Lower leg skin (tissue), 4 donors: ENCODE results near the gene GALNS. TPM values are rescaled to one million over a fixed set of nuclear protein-coding genes. Genes with fewer than 3 reads are reported as not detected.

ENCODE experiments used
- DNase-seq, 2 donors: peaks; one replicate each; pipeline ENCODE4 v3.0.0-alpha.2; 2019; ENCODE audit warnings: low spot score in 2 of 2
- H3K4me3 ChIP-seq: fragments of 200-600 bp; sonication (generic); 2 replicates; pipeline ENCODE4 v1.5.1; 2017; ENCODE audit warnings: mild to moderate bottlenecking, low read depth; ENCODE audit not compliant: poor library complexity, severe bottlenecking
- POLR2A ChIP-seq, 2 donors: fragments of 450-650 bp; IDR thresholded peaks; one replicate each; pipeline ENCODE4 v1.6.1; 2016 to 2017; ENCODE audit warnings: antibody characterized with exemption in 2 of 2, mild to moderate bottlenecking in 1 of 2, moderate library complexity in 1 of 2
- WGBS, 2 donors: methylation state at CpG; one replicate each; pipeline ENCODE4 v1.1.5; 2018; 5-methylcytosine and 5-hydroxymethylcytosine counted together
- intact Hi-C: fragments of 100-400 bp; cut with DNase I; formaldehyde crosslinking; loops from one replicate; pipeline ENCODE4 v1.15.0; 2023; ENCODE audit warnings: low total_unique reads
- total RNA-seq, 4 donors: library from RNA; depleted of rRNA; stranded (reverse); fragments of >200 nt; gene quantifications; one replicate each; pipeline ENCODE4 v1.1.0, GENCODE V29; 2016
- TF ChIP-seq, protein P1 (sequence below), 3 donors: fragments of 450-650 bp; IDR thresholded peaks; one replicate each; pipeline ENCODE4 v1.5.1; 2016; ENCODE audit warnings: antibody characterized with exemption in 3 of 3, mild to moderate bottlenecking in 3 of 3, moderate library complexity in 2 of 3

The GALNS gene
- total RNA-seq, 4 donors from 2014 or later, result 17.3 to 45.6 (median 37.3) TPM

DNA sequence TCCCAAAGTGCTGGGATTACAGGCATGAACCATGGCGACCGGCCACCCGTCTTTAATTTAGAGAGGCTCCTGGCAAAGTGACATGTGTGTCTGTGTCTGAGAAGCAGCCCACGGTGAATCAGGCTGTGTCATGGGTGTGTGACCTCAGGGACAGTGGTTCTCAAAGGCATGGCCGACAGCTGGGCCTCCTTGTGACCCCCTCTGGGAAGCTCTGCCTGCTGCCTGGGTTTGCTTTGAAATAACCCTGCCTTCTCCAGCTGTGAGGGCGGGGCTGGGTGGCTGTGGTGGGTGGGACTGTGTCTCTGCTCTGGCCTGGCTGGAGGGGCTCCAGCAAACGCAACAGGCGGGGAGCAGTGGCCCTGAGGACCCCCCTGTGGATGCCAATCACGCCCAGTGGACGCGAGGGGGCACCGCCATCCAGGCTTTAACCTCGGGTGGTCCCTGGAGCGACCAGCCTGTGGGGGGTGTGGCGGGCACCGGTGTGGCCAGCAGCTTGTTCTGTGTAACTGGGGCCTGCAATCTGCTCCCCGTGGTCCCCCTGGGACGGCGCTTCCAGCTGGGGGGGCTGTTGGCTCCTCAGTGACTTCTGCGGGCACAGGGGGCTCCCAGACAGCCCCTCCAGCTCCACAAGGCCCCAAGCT is 36.2 kb downstream of the GALNS start:
- no peak for DNase-seq
- 81 to 88% methylated on average over 7 to 20 of the region's 20 CpGs for WGBS, 2 donors
- intact Hi-C loops, result no loop called here
- TF ChIP-seq, protein P1, sequence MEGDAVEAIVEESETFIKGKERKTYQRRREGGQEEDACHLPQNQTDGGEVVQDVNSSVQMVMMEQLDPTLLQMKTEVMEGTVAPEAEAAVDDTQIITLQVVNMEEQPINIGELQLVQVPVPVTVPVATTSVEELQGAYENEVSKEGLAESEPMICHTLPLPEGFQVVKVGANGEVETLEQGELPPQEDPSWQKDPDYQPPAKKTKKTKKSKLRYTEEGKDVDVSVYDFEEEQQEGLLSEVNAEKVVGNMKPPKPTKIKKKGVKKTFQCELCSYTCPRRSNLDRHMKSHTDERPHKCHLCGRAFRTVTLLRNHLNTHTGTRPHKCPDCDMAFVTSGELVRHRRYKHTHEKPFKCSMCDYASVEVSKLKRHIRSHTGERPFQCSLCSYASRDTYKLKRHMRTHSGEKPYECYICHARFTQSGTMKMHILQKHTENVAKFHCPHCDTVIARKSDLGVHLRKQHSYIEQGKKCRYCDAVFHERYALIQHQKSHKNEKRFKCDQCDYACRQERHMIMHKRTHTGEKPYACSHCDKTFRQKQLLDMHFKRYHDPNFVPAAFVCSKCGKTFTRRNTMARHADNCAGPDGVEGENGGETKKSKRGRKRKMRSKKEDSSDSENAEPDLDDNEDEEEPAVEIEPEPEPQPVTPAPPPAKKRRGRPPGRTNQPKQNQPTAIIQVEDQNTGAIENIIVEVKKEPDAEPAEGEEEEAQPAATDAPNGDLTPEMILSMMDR (IDR thresholded peaks at IDR 0.05), result no peak
- TF ChIP-seq POLR2A (IDR thresholded peaks at IDR 0.05), result no peak
- no peak overlapping the region for H3K4me3 ChIP-seq

DNA sequence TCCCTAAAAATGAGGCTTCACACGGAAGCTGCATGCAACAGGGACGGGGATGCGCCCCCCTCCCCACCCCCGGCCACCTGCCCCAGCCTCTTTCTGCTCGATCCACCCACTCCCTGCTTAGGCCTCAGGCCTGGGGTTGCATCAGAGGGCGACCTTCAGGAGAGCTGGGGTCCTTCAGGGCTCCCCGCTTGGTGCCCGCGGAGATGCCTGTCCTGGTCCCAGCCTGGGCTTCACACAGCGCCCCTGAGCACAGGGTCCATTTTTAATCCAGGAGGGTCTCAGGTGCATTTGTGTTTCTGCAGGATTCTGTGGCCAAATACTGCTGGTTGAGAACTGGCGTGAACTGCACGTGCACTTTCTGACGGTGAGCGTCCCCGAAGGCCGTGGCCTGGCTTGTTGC is 37.6 kb downstream of the GALNS start:
- intact Hi-C loops, result loop anchor here (10.0 kb wide), 1 partner anchor 346 kb away; no protein-coding TSS in a partner anchor
- TF ChIP-seq, protein P1 (IDR thresholded peaks at IDR 0.05), result no peak
- no peak for TF ChIP-seq POLR2A (IDR thresholded peaks at IDR 0.05)
- H3K4me3 ChIP-seq, result no peak overlapping the region
- no peak for DNase-seq
- 85 to 86% methylated on average over 7 to 16 of the region's 16 CpGs for WGBS, 2 donors

DNA sequence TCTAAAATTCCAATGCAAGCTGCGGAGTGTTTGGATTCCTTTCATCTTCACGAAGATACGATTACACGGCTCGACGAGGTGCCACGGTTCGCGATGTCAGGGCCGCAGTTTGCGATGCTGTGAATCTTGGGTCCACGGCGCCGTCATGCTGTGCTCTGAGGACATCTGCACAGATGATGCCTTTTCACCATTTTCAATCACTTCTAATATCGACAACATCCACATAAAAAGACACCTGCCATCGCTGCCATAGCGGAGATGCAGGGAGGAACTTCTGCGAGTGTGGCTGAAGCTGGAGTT is 38.2 kb downstream of the GALNS start:
- no peak for DNase-seq
- 89 to 90% methylated on average over 18 of the region's 18 CpGs for WGBS, 2 donors
- no peak for TF ChIP-seq POLR2A (IDR thresholded peaks at IDR 0.05)
- TF ChIP-seq, protein P1 (IDR thresholded peaks at IDR 0.05), result no peak
- H3K4me3 ChIP-seq, result no peak overlapping the region
- intact Hi-C loops, result loop anchor here (10.0 kb wide), 1 partner anchor 346 kb away; no protein-coding TSS in a partner anchor

DNA sequence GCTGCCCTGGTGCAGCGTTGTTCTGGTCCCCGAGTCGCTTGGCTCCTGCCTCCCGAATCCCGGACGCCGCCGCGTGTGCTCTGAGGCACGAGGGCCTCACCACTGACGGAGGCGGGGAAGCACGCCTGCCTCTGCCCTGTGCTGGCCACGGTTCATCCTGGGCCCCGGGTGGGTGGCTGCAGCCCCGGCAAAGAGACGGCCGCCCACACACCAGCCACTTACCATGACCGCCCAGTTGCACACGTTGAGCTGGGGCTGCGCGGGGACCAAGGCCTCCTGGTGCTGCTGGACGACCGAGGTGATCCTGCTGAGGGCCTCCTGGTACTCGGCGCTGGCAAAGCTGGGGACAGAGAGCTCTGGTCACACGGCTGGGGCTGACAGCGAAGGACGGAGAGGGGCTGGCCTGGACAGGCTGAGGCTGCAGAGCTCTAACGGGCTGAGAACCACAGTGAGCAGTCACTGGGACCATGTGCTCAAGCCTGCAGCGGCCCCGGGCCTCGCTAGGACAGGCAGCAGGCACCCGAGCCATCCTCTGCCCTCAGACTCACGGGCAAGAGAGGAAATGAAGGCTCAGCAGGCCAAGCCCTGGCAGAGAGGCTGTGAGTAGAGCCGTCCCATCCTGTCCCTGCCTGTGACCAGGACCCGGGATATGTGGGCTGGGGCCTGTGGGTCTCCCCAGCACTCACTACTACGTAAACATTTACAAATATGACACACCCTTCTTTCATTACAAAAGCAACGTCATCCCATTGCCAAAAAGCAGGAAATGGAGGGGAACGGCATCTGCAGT is 38.8 kb downstream of the GALNS start:
- intact Hi-C loops, result loop anchor here (10.0 kb wide), 1 partner anchor 347 kb away; no protein-coding TSS in a partner anchor
- no peak overlapping the region for H3K4me3 ChIP-seq
- WGBS, 2 donors, result 85 to 88% methylated on average over 15 to 40 of the region's 40 CpGs
- no peak for DNase-seq
- no peak for TF ChIP-seq POLR2A (IDR thresholded peaks at IDR 0.05)
- TF ChIP-seq, protein P1 (IDR thresholded peaks at IDR 0.05), result no peak

DNA sequence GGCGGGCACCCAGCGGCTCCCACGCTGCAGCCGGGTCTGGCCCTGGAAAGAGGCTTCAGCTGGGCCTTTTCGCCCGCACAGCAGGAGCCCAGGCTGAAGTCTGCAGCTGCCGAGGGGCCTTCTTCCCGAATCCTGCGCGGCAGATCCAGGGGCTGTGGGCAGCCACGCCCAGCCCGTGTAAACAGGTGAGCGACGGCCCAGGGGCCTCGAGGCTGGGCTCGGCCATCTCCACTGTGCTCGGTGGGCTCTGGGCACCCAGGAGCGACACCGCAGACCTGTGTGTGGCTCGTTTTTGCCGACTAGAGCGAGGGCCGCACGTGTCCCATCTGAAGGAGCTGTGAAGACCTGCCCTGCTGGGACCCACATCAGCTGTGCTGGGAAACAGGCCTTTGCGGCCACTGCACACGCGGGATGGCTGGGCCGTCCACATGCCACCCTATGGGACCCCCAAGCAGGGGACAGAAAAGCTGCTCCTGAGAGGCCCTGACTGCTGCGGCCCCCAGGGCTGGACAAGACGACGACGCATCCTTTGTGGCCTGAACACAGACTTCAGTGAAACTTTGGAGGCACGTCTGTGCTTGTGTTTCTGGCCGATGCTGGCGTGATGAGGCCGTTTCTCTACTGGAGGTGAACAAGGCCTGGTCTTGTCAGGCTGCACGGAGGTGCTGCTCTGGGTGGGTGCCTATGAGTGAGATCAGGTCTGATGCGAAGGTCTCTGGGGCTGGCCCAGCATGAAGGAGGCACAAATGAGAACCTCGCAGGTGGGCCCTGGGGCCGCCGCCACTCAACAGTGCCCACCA is 39.8 kb downstream of the GALNS start:
- no peak for TF ChIP-seq POLR2A (IDR thresholded peaks at IDR 0.05)
- TF ChIP-seq, protein P1 (IDR thresholded peaks at IDR 0.05), result no peak
- no peak for DNase-seq
- no peak overlapping the region for H3K4me3 ChIP-seq
- intact Hi-C loops, result loop anchor here (10.0 kb wide), 1 partner anchor 348 kb away; no protein-coding TSS in a partner anchor
- WGBS, 2 donors, result 52 to 76% methylated on average over 14 to 30 of the region's 41 CpGs
